ENCODE measurements around the gene SLIT3.

GRCh38 chr5:168974082-168974481, 326.9 kb downstream of the SLIT3 start:
- TF ChIP-seq POLR2A (IDR thresholded peaks at IDR 0.05; ENCODE audit: low read depth, low read length) (no peak), TAF1 (IDR thresholded peaks at IDR 0.05; ENCODE audit: low read depth, low read length) (no peak), SPI1 (IDR thresholded peaks at IDR 0.05; ENCODE audit: low read depth, low read length) (no peak)

Data from GM12891 (cell line).